Stomach (tissue), 9 donors: ENCODE measurements around the gene OMP. TPM values are rescaled to one million over a fixed set of nuclear protein-coding genes. Genes with fewer than 3 reads are reported as not detected.

Experiments used
- DNase-seq, 2 donors: peaks; one replicate each; pipeline versions ENCODE4 v3.0.0 to v3.0.0-alpha.2; 2013 to 2019
- H3K27ac ChIP-seq, 5 donors: fragments of 200-600 bp in 4 of 5; sonication (generic) in 4 of 5; one replicate each; pipeline ENCODE4 v1.5.1; 2013 to 2019; ENCODE audit warnings: mild to moderate bottlenecking in 1 of 5, moderate library complexity in 1 of 5
- H3K27me3 ChIP-seq, 3 donors: fragments of 200-600 bp; sonication (generic); one replicate each; pipeline ENCODE4 v1.5.1; 2017 to 2019; ENCODE audit warnings: mixed run types in 1 of 3
- H3K36me3 ChIP-seq, 4 donors: fragments of 200-600 bp; sonication (generic); 1 replicate in 3 of 4; 2 replicates in 1 of 4; pipeline ENCODE4 v1.5.1; 2016 to 2019
- H3K4me1 ChIP-seq, 4 donors: fragments of 200-600 bp; sonication (generic); one replicate each; pipeline ENCODE4 v1.5.1; 2016 to 2019
- H3K4me3 ChIP-seq, 4 donors: fragments of 200-600 bp; sonication (generic) in 3 of 4; one replicate each; pipeline ENCODE4 v1.5.1; 2016 to 2019; ENCODE audit warnings: mild to moderate bottlenecking in 1 of 4
- H3K9me3 ChIP-seq, 4 donors: fragments of 200-600 bp; sonication (generic); one replicate each; pipeline ENCODE4 v1.5.1; 2016 to 2019
- CTCF ChIP-seq, 7 experiments: fragments of 450-650 bp in 4 of 7; fragments of 200-600 bp in 3 of 7; sonication (generic) in 3 of 7; IDR thresholded peaks; one replicate each; pipeline ENCODE4 v1.5.1; 2016 to 2019; ENCODE audit warnings: antibody characterized with exemption in 7 of 7, control low read depth in 2 of 7, mild to moderate bottlenecking in 1 of 7
- EP300 ChIP-seq: sonication (generic); formaldehyde crosslinking; IDR thresholded peaks from one replicate; pipeline ENCODE4 v1.6.1; 2017; ENCODE audit warnings: antibody characterized with exemption
- POLR2A ChIP-seq, 4 donors: fragments of 450-650 bp; IDR thresholded peaks; one replicate each; pipeline ENCODE4 v1.6.1; 2016; ENCODE audit warnings: antibody characterized with exemption in 4 of 4, control low read depth in 2 of 4, mild to moderate bottlenecking in 1 of 4, moderate library complexity in 1 of 4
- POLR2AphosphoS5 ChIP-seq, 3 donors: sonication (generic); formaldehyde crosslinking; IDR thresholded peaks; one replicate each; pipeline ENCODE4 v1.6.1; 2016; ENCODE audit warnings: antibody characterized with exemption in 3 of 3
- WGBS, 5 donors: extraction: QIAGEN DNeasy Blood & Tissue Kit in 3 of 5; methylation state at CpG; one replicate each; pipeline versions ENCODE4 v1.1.5 to v1.1.7; 2013 to 2018; 5-methylcytosine and 5-hydroxymethylcytosine counted together
- intact Hi-C: fragments of 100-400 bp; cut with DNase I; formaldehyde crosslinking; loops from one replicate; pipeline ENCODE4 v1.15.1; 2023; ENCODE audit warnings: low total_unique reads
- polyA plus RNA-seq, 3 donors: library from polyadenylated mRNA; stranded (reverse); fragments of 200-250 nt; gene quantifications; one replicate each; pipeline ENCODE4 v1.2.3, GENCODE V29; 2013
- total RNA-seq, 5 donors: library from RNA; depleted of rRNA; stranded (reverse); fragments of >200 nt; gene quantifications; one replicate each; pipeline versions ENCODE4 v1.1.0 to v1.2.3, GENCODE V29; 2014 to 2016
- donor health status: healthy with polysubstance abuse.
- donor health status: Bipolar disorder and iron deficiency.
- donor health status: healthy.

The OMP gene
- total and polyA plus RNA-seq, 8 donors: 1.1 to 63.7 (median 16.4) TPM; not detected in 3

GRCh38 chr11:77067861-77068443 is 34.7 kb upstream of the OMP start:
- peak overlapping the region; percentile 2 to 95 (median 92) for H3K27ac ChIP-seq
- no peaks in the 10 kb centered on the region for H3K27me3 ChIP-seq
- intact Hi-C loops: no loop called here
- TF ChIP-seq POLR2AphosphoS5 (IDR thresholded peaks at IDR 0.05): no peak
- TF ChIP-seq POLR2A (IDR thresholded peaks at IDR 0.05): no peak
- TF ChIP-seq EP300: no peak
- no peak for TF ChIP-seq CTCF (IDR thresholded peaks at IDR 0.05)
- WGBS, 5 donors: 60 to 78% (median 62%) methylated on average over 8 of the region's 8 CpGs
- no peaks in the 10 kb centered on the region for H3K36me3 ChIP-seq
- H3K4me1 ChIP-seq: peaks cover 28 to 69% (median 63%) of the 10 kb centered on the region in 4 donors
- no peak for DNase-seq
- H3K9me3 ChIP-seq: no peaks in the 10 kb centered on the region
- H3K4me3 ChIP-seq: peak overlapping the region; percentile 70 to 81 (median 74)

GRCh38 chr11:77068457-77069335 is 33.9 kb upstream of the OMP start:
- WGBS, 5 donors: 76 to 91% (median 82%) methylated on average over 7 of the region's 7 CpGs
- Histone ChIP-seq H3K9me3 (no peaks in the 10 kb centered on the region), H3K27ac (peak overlapping the region; percentile 2 to 95 (median 91)), H3K4me1 (peaks cover 35 to 77% (median 70%) of the 10 kb centered on the region in 4 donors), H3K27me3 (no peaks in the 10 kb centered on the region), H3K4me3 (peak overlapping the region in 3 of 4 donors; percentile 73 to 81 (median 76)), H3K36me3 (no peaks in the 10 kb centered on the region)
- intact Hi-C loops: no loop called here
- TF ChIP-seq EP300: no peak
- no peak for TF ChIP-seq POLR2AphosphoS5 (IDR thresholded peaks at IDR 0.05)
- no peak for TF ChIP-seq POLR2A (IDR thresholded peaks at IDR 0.05)
- no peak for TF ChIP-seq CTCF (IDR thresholded peaks at IDR 0.05)
- DNase-seq: no peak

GRCh38 chr11:77069336-77069968 is 33.2 kb upstream of the OMP start:
- H3K9me3 ChIP-seq: no peaks in the 10 kb centered on the region
- H3K27ac ChIP-seq: peak overlapping the region in 3 of 5 donors; percentile 88 to 95 (median 94)
- no peak for TF ChIP-seq CTCF (IDR thresholded peaks at IDR 0.05)
- peaks cover 43 to 84% (median 78%) of the 10 kb centered on the region in 4 donors for H3K4me1 ChIP-seq
- no peaks in the 10 kb centered on the region for H3K27me3 ChIP-seq
- intact Hi-C loops: no loop called here
- H3K36me3 ChIP-seq: no peaks in the 10 kb centered on the region
- WGBS, 5 donors: 67 to 81% (median 74%) methylated on average over 6 of the region's 6 CpGs
- no peak for DNase-seq
- H3K4me3 ChIP-seq: peak overlapping the region in 1 of 4 donors; percentile 81

GRCh38 chr11:77069969-77070582 is 32.6 kb upstream of the OMP start:
- H3K27me3 ChIP-seq: no peaks in the 10 kb centered on the region
- no peak for TF ChIP-seq POLR2AphosphoS5 (IDR thresholded peaks at IDR 0.05)
- TF ChIP-seq CTCF (IDR thresholded peaks at IDR 0.05): no peak
- no peak for TF ChIP-seq EP300
- no peak for TF ChIP-seq POLR2A (IDR thresholded peaks at IDR 0.05)
- peaks cover 49 to 90% (median 84%) of the 10 kb centered on the region in 4 donors for H3K4me1 ChIP-seq
- H3K27ac ChIP-seq: peak overlapping the region; percentile 25 to 95 (median 88)
- no peaks in the 10 kb centered on the region for H3K36me3 ChIP-seq
- peak in 1 of 2 donors; percentile 24 for DNase-seq
- intact Hi-C loops: no loop called here
- H3K4me3 ChIP-seq: no peak overlapping the region
- H3K9me3 ChIP-seq: no peaks in the 10 kb centered on the region
- 86 to 91% (median 88%) methylated on average over 5 to 8 of the region's 8 CpGs for WGBS, 5 donors
